Common myeloid progenitor, CD34-positive (primary cell): ENCODE results near the gene KRT75.

Experiments
- CTCF ChIA-PET: fragments of 350-600 bp; sonication (Branson Sonifier 250); formaldehyde crosslinking; loops from one replicate; lab custom pipeline; 2021; ENCODE audit warnings: antibody characterized with exemption; lab: Charles Lee
- POLR2A ChIA-PET: fragments of 350-600 bp; sonication (Branson Sonifier 250); formaldehyde crosslinking; loops from one replicate; lab custom pipeline; 2021; ENCODE audit warnings: antibody characterized with exemption; lab: Charles Lee
- DNase-seq, 3 donors: peaks; one replicate each; pipeline versions ENCODE4 v3.0.0 to v3.0.0-alpha.2; 2013
- H3K27ac ChIP-seq, 2 experiments: 1 replicate in 1 of 2; 2 replicates in 1 of 2; pipeline ENCODE4 v1.7.0; 2013; ENCODE audit warnings: inconsistent platforms in 2 of 2, low read length in 2 of 2, mild to moderate bottlenecking in 2 of 2, low read depth in 1 of 2, moderate library complexity in 1 of 2; ENCODE audit not compliant: severe bottlenecking in 2 of 2, insufficient read depth in 1 of 2, poor library complexity in 1 of 2
- H3K27me3 ChIP-seq, 5 experiments: replicated peaks in 2 of 5; 1 replicate in 3 of 5; 2 replicates in 2 of 5; pipeline versions ENCODE4 v1.6.1 to v1.7.0; 2013; ENCODE audit warnings: low read length in 4 of 5, mild to moderate bottlenecking in 2 of 5, moderate library complexity in 2 of 5, inconsistent platforms in 1 of 5; ENCODE audit not compliant: insufficient read depth in 5 of 5, control insufficient read depth in 4 of 5
- H3K36me3 ChIP-seq, 4 experiments: 1 replicate in 2 of 4; 2 replicates in 2 of 4; pipeline versions ENCODE4 v1.6.1 to v1.7.0; 2013; ENCODE audit warnings: low read length in 3 of 4, control low read depth in 1 of 4, mild to moderate bottlenecking in 1 of 4; ENCODE audit not compliant: control insufficient read depth in 4 of 4, insufficient read depth in 4 of 4
- H3K4me1 ChIP-seq, 4 experiments: 1 replicate in 3 of 4; 2 replicates in 1 of 4; pipeline versions ENCODE4 v1.6.1 to v1.7.1; 2013; ENCODE audit warnings: low read length in 3 of 4, mild to moderate bottlenecking in 3 of 4, control low read depth in 1 of 4, inconsistent platforms in 1 of 4, moderate library complexity in 1 of 4; ENCODE audit not compliant: control insufficient read depth in 4 of 4, insufficient read depth in 4 of 4; ENCODE audit errors: control extremely low read depth in 1 of 4
- H3K4me3 ChIP-seq, 7 experiments: 1 replicate in 4 of 7; 2 replicates in 3 of 7; pipeline versions ENCODE4 v1.5.1 to v1.7.0; 2013; ENCODE audit warnings: mild to moderate bottlenecking in 7 of 7, low read length in 6 of 7, moderate library complexity in 6 of 7, inconsistent platforms in 2 of 7, low read depth in 2 of 7, control low read depth in 1 of 7; ENCODE audit not compliant: insufficient read depth in 4 of 7, control insufficient read depth in 1 of 7; ENCODE audit errors: extremely low read depth in 1 of 7
- H3K9me3 ChIP-seq, 5 experiments: 1 replicate in 4 of 5; 2 replicates in 1 of 5; pipeline versions ENCODE4 v1.6.1 to v1.7.1; 2013; ENCODE audit warnings: low read length in 4 of 5, mild to moderate bottlenecking in 2 of 5, inconsistent platforms in 1 of 5, low read depth in 1 of 5, moderate library complexity in 1 of 5; ENCODE audit not compliant: control insufficient read depth in 4 of 5, insufficient read depth in 2 of 5; ENCODE audit errors: control extremely low read depth in 1 of 5
- WGBS: methylation state at CpG from one replicate; pipeline ENCODE4 v1.1.5; 2013; ENCODE audit not compliant: insufficient coverage; 5-methylcytosine and 5-hydroxymethylcytosine counted together

KRT75 gene

DNA sequence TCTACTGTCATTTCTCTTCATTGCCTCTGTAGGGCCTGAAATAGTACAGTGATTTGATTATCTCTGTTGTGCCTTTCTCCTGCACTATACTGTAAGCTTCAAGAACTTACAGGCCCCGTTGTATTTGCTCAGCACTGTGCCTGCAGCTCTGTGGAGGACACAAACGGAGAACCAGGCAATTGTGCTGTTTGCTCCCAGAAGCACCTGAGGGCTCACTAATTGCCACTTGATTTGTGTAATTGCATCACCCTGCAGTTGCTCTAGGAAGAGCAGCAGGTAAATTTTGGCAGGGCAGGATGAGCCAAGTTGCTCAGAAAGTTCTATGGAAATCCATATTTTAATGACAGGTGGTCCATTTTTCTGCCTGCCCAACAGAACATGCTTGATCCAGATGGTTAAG, 16.4 kb downstream of the KRT75 start:
- POLR2A ChIA-PET, result no interaction called here
- H3K4me3 ChIP-seq, result no peak overlapping the region
- peaks cover 0 to 11% (median 6%) of the 10 kb centered on the region in 5 experiments for H3K27me3 ChIP-seq
- no peaks in the 10 kb centered on the region for H3K36me3 ChIP-seq
- DNase-seq, result no peak
- no peaks in the 10 kb centered on the region for H3K9me3 ChIP-seq
- no peak overlapping the region for H3K27ac ChIP-seq
- 100% methylated on average over 2 of the region's 2 CpGs for WGBS
- no peaks in the 10 kb centered on the region for H3K4me1 ChIP-seq
- CTCF ChIA-PET, result interaction anchor here (1.4 kb wide), 1 partner anchor 10 kb away, joined by 5 read pairs; no protein-coding TSS in a partner anchor

DNA sequence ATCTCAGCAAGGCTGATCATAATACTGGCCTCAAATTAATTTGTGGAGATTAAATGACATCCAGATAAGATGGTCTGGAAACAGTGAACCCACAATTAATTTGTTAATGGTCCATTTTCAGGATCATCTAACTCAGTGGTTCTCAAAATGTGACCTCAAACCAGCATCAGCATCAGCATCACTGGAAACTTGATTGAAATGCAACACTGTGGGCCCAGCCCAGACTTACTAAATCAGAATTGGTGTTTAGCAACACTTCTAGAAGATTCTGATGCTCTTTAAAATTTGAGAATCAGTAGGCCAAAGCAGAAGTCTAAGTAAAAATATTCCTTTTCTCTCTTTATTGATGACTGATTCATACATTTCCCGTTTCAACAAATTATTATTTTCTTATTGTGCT, 17.4 kb downstream of the KRT75 start:
- no peak overlapping the region for H3K4me3 ChIP-seq
- H3K9me3 ChIP-seq, result no peaks in the 10 kb centered on the region
- POLR2A ChIA-PET, result no interaction called here
- peaks cover 0 to 9% (median 2%) of the 10 kb centered on the region in 5 experiments for H3K27me3 ChIP-seq
- 71% methylated on average over 1 of the region's 1 CpG for WGBS
- CTCF ChIA-PET, result interaction anchor here (0.6 to 1.0 kb wide), 2 partner anchors 11 to 417 kb away, joined by 3 to 4 read pairs; no protein-coding TSS in a partner anchor
- no peaks in the 10 kb centered on the region for H3K4me1 ChIP-seq
- no peaks in the 10 kb centered on the region for H3K36me3 ChIP-seq
- no peak for DNase-seq
- H3K27ac ChIP-seq, result no peak overlapping the region

- Histone ChIP-seq H3K4me3 (no peak overlapping the region), H3K27me3 (peaks cover 0 to 4% (median 2%) of the 10 kb centered on the region in 5 experiments), H3K27ac (no peak overlapping the region), H3K9me3 (no peaks in the 10 kb centered on the region), H3K4me1 (no peaks in the 10 kb centered on the region), H3K36me3 (no peaks in the 10 kb centered on the region)
- POLR2A ChIA-PET, result no interaction called here
- WGBS, result 96% methylated on average over 8 of the region's 10 CpGs
- no peak for DNase-seq
- CTCF ChIA-PET, result interaction anchor here (0.6 to 1.0 kb wide), 2 partner anchors 12 to 417 kb away, joined by 3 to 4 read pairs; no protein-coding TSS in a partner anchor
Observed at GRCh38 chr12:52415870-52416750, 18.1 kb downstream of the KRT75 start.

GRCh38 chr12:52414936-52415335, 19.2 kb downstream of the KRT75 start:
- Histone ChIP-seq H3K4me1 (no peaks in the 10 kb centered on the region), H3K27ac (no peak overlapping the region), H3K27me3 (peaks cover 0 to 4% (median 2%) of the 10 kb centered on the region in 5 experiments), H3K4me3 (no peak overlapping the region), H3K9me3 (no peaks in the 10 kb centered on the region), H3K36me3 (no peaks in the 10 kb centered on the region)
- DNase-seq, result no peak
- WGBS, result 97% methylated on average over 5 of the region's 5 CpGs
- ChIA-PET CTCF (no interaction called here), POLR2A (no interaction called here)

GRCh38 chr12:52413782-52414345, 20.3 kb downstream of the KRT75 start:
- H3K36me3 ChIP-seq, result no peaks in the 10 kb centered on the region
- no peaks in the 10 kb centered on the region for H3K9me3 ChIP-seq
- no peak overlapping the region for H3K4me3 ChIP-seq
- 40% methylated on average over 6 of the region's 8 CpGs for WGBS
- H3K27ac ChIP-seq, result no peak overlapping the region
- ChIA-PET POLR2A (no interaction called here), CTCF (interaction anchor here (1.1 to 2.2 kb wide), 3 partner anchors 13 to 457 kb away, joined by 3 to 9 read pairs (median 3); no protein-coding TSS in a partner anchor)
- no peak for DNase-seq
- H3K4me1 ChIP-seq, result no peaks in the 10 kb centered on the region
- H3K27me3 ChIP-seq, result peaks cover 0 to 4% (median 2%) of the 10 kb centered on the region in 5 experiments

- peaks cover 0 to 4% (median 2%) of the 10 kb centered on the region in 5 experiments for H3K27me3 ChIP-seq
- DNase-seq, result no peak
- WGBS, result 58% methylated on average over 4 of the region's 4 CpGs
- no peak overlapping the region for H3K27ac ChIP-seq
- no peak overlapping the region for H3K4me3 ChIP-seq
- H3K36me3 ChIP-seq, result no peaks in the 10 kb centered on the region
- ChIA-PET CTCF (interaction anchor here (1.1 to 2.2 kb wide), 4 partner anchors 10 to 457 kb away, joined by 3 to 9 read pairs (median 3); no protein-coding TSS in a partner anchor), POLR2A (no interaction called here)
- H3K4me1 ChIP-seq, result no peaks in the 10 kb centered on the region
- H3K9me3 ChIP-seq, result no peaks in the 10 kb centered on the region
Observed at GRCh38 chr12:52413202-52413601, 21.0 kb downstream of the KRT75 start.
